ENCODE data around the gene UPB1.
A peak's percentile ranks its signal among the peaks of the same experiment; 100 is the strongest.

The UPB1 gene

GRCh38 chr22:24504540-24504939 lies 9.4 kb downstream of the UPB1 start:
- DNase-seq: no peak
- no peak for TF ChIP-seq POLR2A (IDR thresholded peaks at IDR 0.05; ENCODE audit: low read length)
- no peak for TF ChIP-seq GATA1 (IDR thresholded peaks at IDR 0.05; ENCODE audit: low read depth, low read length)

GRCh38 chr22:24504956-24505736 lies 10.0 kb downstream of the UPB1 start:
- TF ChIP-seq POLR2A (IDR thresholded peaks at IDR 0.05; ENCODE audit: low read length): no peak
- TF ChIP-seq GATA1 (IDR thresholded peaks at IDR 0.05; ENCODE audit: low read depth, low read length): no peak
- no peak for DNase-seq

DNA sequence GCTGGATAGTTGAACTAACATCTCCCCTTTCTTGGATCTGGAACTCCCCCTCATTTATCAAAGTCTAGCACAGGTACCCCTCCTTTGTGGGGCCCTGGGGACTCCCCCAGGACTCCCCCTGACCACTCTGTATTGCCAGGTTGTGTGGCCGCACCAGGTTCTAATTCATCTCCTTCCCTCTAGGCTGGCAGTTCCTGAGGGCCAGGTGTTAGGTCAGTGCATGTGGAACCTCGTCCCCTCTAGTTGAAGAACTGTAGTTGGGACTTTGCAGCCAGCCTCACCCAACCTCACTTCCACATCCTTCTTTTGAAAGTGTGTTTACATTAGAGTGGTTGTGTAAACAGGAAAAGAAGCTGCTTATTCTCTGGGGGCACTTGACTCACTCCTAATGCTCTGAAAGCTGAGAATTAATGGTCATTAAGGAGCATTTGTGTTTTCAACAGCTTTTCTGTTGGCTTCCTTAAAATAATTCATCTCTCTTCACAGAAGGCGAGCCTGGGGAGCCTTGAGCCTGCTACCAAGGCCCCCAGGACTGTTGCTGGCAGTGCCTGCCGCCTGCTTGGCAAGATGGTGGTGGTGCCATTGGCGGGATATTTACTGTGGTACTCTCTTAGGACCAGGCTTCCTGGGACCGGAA lies 11.8 kb downstream of the UPB1 start:
- no peak for DNase-seq
- TF ChIP-seq POLR2A (IDR thresholded peaks at IDR 0.05; ENCODE audit: low read length): no peak
- no peak for TF ChIP-seq GATA1 (IDR thresholded peaks at IDR 0.05; ENCODE audit: low read depth, low read length)

DNA sequence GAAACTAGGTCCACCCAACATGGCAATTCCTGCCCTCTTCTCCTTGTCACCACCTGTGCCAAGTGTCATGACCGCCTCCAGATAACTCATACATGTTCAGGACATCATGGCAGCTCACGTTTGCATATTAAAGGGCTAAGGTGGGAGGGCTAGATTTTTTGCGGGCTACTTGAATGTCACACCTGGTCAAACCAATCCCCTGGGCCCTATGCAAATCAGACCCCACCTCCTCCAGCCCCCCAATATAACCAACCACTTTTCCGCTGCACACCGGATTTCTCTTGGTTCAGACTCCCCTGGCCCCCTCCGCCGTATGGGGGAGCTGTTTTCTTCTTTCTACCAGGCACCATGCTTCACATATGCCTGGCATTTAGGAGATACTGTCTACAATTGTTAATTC lies 12.6 kb downstream of the UPB1 start:
- DNase-seq: no peak
- TF ChIP-seq GATA1 (IDR thresholded peaks at IDR 0.05; ENCODE audit: low read depth, low read length): no peak
- no peak for TF ChIP-seq POLR2A (IDR thresholded peaks at IDR 0.05; ENCODE audit: low read length)

GRCh38 chr22:24510637-24511625 lies 15.8 kb downstream of the UPB1 start:
- DNase-seq: peak; percentile 86 to 94
- TF ChIP-seq GATA1 (IDR thresholded peaks at IDR 0.05; ENCODE audit: low read depth, low read length) (no peak), POLR2A (IDR thresholded peaks at IDR 0.05; ENCODE audit: low read length) (no peak)

- DNase-seq: peak in 1 of 2 experiments; percentile 19
Measured at GRCh38 chr22:24512043-24512442, 16.9 kb downstream of the UPB1 start.

DNA sequence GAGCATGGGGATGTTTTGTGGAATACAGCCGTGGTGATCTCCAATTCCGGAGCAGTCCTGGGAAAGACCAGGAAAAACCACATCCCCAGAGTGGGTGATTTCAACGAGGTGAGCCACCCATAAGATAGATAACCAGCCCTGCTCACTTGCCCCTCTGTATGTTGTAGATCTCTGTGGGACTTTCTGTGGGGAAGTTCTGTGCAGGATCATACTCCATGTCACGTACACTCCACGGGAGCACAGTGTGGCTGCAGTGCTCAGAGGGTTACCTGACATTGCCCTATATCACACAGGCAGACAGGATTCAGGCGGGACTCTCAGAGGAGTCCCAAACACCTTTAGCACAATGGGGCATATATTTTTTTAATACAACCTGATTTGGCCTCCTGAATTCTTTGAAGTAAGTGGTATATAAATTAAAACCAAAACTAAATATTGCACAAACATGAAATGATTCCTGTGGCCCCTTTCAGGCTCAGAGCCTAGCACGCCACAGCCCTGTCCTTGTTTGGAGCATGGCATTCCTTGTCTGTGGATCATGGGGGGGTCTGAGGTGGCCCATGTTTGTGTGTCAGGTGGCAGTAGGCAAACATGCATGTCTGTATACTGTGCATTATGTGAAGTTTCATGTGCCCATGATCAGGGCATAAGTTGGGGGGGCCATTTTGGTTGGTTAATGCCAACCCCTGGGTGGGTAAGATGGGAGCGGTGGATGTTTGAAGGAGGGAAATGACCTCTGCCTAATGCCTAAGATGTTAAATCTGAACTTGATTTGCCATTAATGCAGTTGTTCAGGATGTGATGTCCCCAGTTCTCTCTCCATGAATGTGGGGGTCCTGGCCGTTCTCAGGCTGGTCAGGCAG lies 18.5 kb downstream of the UPB1 start:
- DNase-seq: no peak
- TF ChIP-seq GATA1 (IDR thresholded peaks at IDR 0.05; ENCODE audit: low read depth, low read length) (no peak), POLR2A (IDR thresholded peaks at IDR 0.05; ENCODE audit: low read length) (no peak)

More at GRCh38 chr22:24512043-24512442, 16.9 kb downstream of the UPB1 start:
- TF ChIP-seq GATA1 (IDR thresholded peaks at IDR 0.05; ENCODE audit: low read depth, low read length) (no peak), POLR2A (IDR thresholded peaks at IDR 0.05; ENCODE audit: low read length) (no peak)

DNA sequence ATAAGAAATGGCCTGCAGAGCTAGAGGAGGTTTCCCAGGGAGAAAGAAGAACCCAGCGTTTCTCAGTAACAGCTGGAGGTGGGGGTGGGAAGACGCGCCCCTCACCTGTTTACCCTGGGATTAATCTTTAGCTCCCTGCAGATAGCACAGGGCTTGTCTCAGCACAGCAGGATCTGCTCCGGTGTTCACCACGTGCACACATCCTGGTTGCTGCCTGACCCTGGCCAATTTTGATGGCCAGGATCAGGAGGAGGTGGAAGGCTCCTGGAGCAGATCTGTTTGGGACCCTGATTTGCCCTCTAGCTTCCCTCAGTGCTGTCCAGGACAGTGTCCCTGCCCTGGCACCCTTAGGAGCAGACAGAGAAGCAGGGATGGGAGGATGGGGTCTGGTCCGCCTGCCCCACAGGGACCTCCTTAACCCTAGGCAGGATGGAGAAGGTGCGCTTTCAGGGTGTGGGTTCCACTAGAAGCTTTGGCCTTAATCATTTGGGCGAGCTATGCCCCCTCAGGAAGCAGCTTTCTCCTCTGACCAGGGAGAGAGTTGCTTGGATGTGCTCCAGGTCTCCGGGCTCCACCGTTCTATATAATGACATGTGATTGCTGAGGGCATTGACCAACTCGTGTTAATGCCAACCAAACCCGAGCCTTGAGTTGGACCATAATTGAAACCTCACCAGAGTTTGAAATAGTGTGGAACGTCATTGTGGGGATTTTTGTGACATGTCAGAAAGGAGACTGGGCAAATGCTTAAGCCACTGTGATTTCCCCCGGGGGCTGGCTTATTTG lies 19.3 kb downstream of the UPB1 start:
- no peak for DNase-seq
- TF ChIP-seq GATA1 (IDR thresholded peaks at IDR 0.05; ENCODE audit: low read depth, low read length): no peak
- TF ChIP-seq POLR2A (IDR thresholded peaks at IDR 0.05; ENCODE audit: low read length): no peak

GRCh38 chr22:24515027-24515338 lies 19.9 kb downstream of the UPB1 start:
- no peak for DNase-seq

DNA sequence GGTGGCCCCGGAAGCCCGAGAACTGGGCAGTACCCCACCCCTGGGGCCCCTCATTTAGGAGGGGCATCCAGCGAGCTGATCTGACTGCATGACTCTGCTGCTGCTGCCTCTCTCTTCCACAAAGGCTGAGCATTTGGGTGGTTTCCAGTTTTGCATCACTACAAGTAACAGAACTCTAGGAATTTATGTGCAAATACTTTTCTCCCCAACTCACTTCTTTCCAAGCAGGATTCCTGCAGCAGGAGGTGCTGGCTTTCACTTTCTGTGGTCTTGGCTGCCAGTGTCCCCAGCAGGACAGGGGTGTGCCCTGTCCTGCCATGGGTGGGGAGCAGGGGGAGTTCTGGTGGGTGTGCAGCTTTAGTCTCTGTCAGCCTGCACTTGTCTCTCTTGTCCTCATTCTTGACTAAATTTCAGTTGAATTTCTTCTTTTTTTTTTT lies 21.2 kb downstream of the UPB1 start:
- DNase-seq: peak; percentile 30 to 41
- TF ChIP-seq GATA1 (IDR thresholded peaks at IDR 0.05; ENCODE audit: low read depth, low read length) (no peak), POLR2A (IDR thresholded peaks at IDR 0.05; ENCODE audit: low read length) (no peak)

More at GRCh38 chr22:24515027-24515338, 19.9 kb downstream of the UPB1 start:
- no peak for TF ChIP-seq GATA1 (IDR thresholded peaks at IDR 0.05; ENCODE audit: low read depth, low read length)
- TF ChIP-seq POLR2A (IDR thresholded peaks at IDR 0.05; ENCODE audit: low read length): no peak

GRCh38 chr22:24517446-24517845 lies 22.3 kb downstream of the UPB1 start:
- DNase-seq: no peak
- TF ChIP-seq GATA1 (IDR thresholded peaks at IDR 0.05; ENCODE audit: low read depth, low read length): no peak

DNA sequence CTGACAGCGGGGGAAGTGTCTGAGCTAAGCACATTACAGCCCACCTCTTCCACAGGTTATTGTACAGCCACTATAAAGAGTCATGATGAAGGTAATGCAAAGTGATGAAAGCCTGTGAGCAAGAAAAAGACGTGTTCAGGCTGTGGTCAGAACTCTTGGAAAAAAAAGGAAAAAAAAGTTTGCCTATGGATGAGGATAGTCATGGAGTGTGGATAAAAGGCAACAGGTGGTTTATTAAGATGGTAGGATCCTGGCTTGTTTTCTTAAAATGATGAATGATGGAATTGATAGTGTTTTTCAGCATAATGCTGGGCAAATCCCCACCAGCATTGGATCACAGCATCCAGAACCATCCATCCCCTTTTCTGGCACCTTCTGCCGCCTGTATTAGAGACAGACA lies 23.1 kb downstream of the UPB1 start:
- TF ChIP-seq GATA1 (IDR thresholded peaks at IDR 0.05; ENCODE audit: low read depth, low read length): no peak
- TF ChIP-seq POLR2A (IDR thresholded peaks at IDR 0.05; ENCODE audit: low read length): no peak
- no peak for DNase-seq
